Measurements from ENCODE around the gene TBC1D32.

DNA sequence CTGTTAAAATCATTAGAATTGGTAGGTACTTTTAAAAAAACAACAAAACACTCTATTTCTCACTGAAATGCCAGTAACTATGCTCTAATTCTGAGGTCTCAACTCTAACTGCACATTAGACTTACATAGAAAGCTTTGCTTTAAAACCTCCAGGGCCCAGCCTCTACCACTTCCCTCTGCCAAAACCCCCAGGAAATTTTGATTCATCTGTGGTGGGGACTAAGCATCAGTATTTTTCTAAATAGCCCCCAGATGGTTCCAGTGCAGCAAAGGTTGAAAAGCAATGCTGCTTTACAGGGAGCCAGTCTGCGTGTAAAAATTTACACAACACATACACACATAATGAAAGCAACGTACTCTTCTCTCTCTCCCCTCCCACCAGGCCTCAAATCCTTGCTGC lies 3.8 kb downstream of the TBC1D32 start:
- TF ChIP-seq, protein P1, sequence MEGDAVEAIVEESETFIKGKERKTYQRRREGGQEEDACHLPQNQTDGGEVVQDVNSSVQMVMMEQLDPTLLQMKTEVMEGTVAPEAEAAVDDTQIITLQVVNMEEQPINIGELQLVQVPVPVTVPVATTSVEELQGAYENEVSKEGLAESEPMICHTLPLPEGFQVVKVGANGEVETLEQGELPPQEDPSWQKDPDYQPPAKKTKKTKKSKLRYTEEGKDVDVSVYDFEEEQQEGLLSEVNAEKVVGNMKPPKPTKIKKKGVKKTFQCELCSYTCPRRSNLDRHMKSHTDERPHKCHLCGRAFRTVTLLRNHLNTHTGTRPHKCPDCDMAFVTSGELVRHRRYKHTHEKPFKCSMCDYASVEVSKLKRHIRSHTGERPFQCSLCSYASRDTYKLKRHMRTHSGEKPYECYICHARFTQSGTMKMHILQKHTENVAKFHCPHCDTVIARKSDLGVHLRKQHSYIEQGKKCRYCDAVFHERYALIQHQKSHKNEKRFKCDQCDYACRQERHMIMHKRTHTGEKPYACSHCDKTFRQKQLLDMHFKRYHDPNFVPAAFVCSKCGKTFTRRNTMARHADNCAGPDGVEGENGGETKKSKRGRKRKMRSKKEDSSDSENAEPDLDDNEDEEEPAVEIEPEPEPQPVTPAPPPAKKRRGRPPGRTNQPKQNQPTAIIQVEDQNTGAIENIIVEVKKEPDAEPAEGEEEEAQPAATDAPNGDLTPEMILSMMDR (tag by site-specific recombination; IDR thresholded peaks at IDR 0.05): no peak
- TF ChIP-seq ZNF707 (tag by site-specific recombination; IDR thresholded peaks at IDR 0.05) (no peak), ZNF19 (tag by site-specific recombination; IDR thresholded peaks at IDR 0.05; ENCODE audit: low read depth) (no peak), ZBTB8A (tag by site-specific recombination; IDR thresholded peaks at IDR 0.05) (no peak), YY1 (tag by site-specific recombination; IDR thresholded peaks at IDR 0.05) (no peak), ZNF560 (tag by site-specific recombination; IDR thresholded peaks at IDR 0.05; ENCODE audit: borderline replicate concordance) (no peak), ZBTB48 (tag by site-specific recombination; IDR thresholded peaks at IDR 0.05) (no peak)
